ENCODE measurements around the gene LRRC18.

The LRRC18 gene

DNA sequence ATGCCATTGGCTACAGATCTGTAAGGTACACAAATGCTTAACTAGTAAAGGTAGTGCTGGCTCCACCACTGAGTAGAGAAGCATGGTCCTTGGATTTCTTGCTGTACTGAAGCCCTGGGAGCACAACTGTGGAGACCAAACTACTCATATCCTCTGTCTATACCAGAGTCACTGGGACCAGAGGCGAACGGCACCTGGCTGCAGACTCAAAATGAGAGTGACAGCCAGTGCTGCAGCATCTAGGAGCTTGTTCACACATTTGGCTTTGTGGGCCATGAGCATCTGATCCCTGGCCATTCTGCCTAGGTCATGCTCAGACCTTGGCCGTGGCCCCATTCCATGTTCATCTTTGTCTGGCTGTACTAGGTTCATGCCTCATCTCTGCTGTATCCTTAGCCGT is 31.9 kb downstream of the LRRC18 start:
- no peak for DNase-seq (ENCODE audit: low read depth, low spot score)

DNA sequence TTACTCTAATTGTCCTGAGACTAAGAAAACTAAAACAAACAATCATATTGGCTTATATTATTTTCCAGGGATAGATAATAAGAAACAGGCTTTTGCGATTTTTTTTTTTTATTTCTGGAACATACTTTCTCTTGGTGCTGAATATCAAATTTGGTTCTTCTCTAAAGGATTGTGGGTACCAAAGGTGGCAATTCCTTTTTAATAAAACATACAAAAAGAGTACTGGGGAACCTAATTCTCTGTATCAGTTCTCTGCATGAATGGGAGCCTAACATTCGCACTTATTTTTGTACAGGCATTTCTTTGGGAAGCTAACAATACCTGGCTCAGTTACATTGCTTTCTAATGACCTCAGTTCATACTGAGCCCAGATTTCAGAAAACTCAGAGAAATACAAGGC is 32.8 kb downstream of the LRRC18 start:
- no peak for DNase-seq (ENCODE audit: low read depth, low spot score)

DNA sequence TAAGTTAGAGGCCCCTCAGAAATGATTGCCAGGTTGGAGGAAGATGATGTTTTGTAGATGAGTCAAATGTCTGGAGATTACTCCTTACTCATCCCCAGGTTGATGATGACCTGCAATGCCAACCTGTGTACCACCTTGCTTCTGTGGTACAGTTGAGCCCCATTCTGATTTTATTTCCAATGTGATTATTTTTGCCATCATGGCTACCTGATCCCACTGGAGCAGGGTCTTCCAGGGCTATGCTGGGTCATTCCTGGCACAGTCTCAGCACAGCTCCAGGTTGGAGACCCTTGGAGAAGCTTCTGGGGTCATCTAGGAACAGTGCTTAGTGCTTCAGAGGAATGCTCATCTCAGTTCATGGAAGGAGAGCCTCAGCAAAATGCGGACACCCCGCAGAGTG is 34.3 kb downstream of the LRRC18 start:
- DNase-seq (ENCODE audit: low read depth, low spot score): no peak

DNA sequence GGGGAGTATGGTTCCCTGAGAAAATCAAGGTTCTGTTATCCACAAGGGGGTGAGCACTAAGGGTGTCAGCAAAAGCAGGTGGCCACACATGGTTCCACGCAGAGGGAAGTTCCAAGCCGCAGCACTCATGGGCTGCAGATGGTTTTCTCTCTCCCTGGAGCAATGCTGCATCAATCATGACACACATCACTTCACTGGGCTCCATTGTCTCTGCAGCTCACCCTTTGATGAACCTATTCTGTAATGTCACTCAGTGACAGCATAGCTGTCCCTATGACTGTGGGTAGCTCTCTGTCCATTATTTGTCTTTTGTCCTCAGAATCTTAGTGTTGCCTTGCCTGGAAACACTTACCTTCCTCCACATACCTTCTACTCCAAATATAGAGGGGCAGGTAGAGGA is 34.8 kb downstream of the LRRC18 start:
- no peak for DNase-seq (ENCODE audit: low read depth, low spot score)

DNA sequence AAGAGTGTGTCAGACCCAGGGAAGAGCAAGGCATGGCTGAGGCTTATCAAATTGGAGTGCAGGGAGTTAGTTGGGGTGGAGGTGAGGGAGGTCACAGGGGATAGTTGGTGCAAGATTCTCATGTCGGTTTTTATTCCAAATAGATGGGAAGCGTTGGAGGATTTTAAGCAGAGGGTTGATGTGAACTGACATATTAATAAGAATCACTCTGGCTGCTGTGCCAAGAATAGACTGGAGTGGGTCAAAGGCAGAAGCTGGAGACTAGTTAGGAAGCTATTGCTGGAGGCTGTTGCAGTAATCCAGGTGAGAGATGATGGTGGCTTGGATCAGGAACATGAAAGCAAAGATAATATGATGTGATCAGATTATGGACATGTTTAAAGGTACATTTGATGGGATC is 36.5 kb downstream of the LRRC18 start:
- DNase-seq (ENCODE audit: low read depth, low spot score): no peak

DNA sequence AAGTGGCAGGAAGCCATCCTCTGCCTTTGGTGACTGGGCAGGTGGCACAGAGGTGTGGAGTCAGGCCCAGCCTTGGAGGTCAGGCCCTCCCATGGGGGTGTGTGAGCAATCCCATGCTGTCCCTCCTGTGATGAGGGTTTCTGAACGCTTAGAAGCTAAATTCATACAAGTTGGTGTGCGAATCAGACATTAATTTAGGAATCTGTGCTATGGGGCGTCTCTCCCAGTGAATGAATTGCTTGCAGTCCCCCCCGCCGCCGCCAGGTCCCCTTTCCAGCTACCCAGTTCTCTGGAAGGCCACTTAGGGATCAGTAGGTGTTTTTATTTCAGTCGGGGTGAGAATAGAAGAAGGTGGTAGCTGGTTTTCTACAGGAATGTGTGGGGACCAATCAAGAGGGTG is 37.5 kb downstream of the LRRC18 start:
- no peak for DNase-seq (ENCODE audit: low read depth, low spot score)

DNA sequence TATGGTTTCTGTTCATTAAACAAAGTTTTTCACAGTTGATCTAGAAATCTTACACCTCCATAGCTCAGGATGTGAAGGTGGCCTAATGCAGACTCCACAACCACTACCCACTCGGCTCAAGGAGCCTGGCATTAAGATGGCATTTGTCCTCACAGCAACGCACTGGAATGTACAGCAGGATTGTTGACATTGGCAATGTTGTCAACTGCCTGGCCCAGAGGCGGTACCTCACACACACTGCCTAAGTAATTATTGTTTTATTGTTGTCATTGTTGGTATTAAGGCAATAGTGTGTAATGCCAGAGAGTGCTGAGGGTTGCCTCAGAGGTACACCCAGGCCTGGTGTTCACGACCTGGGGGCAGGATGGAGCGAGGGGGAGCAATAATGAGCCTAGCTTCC is 38.3 kb downstream of the LRRC18 start:
- no peak for DNase-seq (ENCODE audit: low read depth, low spot score)

DNA sequence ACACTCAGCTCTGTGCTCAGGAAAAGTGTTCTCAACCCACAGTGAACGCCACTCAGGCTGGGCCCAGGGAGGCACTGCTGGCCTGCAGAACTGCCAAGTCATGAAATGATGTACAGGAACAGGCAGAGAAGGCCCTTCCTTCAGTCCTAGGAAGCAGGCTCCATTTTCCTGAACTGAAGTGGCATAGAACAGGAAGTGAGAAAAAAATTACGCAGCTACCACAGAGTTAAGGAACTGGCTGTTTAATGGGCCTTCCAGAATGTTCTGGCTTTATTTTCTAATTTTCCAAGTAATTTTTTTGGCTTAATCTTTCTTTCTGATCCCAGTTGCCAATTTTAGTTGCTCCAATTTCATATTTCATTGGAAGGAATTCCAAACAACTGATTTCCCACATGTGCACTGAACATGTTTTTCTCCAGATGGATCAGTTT is 39.3 kb downstream of the LRRC18 start:
- no peak for DNase-seq (ENCODE audit: low read depth, low spot score)

DNA sequence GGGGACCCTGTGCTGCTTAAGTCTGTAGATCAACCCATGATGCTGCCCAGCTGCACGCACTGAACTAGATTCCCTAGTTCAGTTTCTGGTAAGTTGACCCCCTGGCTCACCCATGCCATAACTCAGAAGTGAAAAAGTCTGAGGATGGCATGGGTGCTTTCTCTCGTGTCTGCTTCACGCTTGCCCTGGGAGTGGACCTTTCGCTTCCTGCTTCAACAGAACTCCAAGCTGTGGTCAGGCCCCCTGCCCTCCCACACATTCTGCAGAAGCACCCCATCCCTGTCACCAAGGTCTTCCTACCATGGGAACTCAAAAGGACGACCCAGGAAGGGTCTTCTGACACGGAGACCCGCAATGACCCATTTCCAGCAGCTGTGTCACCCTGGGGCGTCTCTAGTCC is 39.9 kb downstream of the LRRC18 start:
- DNase-seq (ENCODE audit: low read depth, low spot score): no peak

DNA sequence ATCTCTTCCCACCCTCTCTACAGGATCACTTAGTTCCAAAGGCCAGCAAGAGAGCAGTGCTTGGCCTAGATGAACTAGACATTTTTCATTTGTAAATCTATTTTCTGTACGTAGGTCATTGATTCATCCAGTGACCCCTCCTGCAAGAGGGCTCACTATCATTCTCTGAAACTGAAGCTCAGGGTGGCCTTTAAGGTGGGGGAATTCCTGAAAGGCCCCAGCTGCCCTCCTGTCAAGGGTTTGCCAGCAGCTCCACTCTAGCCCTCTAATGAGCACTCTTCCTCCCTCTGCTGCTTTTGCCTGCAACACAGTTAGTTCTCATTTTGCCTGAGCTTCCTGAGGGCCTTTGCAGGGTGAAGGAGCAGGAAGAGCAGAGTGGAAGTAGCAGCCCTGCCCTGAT is 41.2 kb downstream of the LRRC18 start:
- DNase-seq (ENCODE audit: low read depth, low spot score): no peak

DNA sequence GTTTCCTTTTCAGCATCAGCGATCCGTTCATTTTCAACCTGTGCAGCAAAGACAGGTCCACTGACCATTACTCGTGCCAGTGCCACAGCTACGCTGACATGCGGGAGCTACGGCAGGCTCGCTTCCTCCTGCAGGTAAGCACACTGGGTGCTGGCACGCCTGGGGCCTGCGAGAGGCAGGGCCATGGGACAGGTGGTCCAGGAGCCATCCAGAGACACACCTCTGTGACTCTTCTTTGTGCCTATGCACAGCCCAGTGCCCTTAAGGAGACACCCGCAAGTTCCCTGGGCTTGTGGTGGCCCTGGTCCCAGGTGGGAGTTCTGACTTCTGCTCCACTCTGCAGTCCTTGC is 42.2 kb downstream of the LRRC18 start:
- no peak for DNase-seq (ENCODE audit: low read depth, low spot score)

DNA sequence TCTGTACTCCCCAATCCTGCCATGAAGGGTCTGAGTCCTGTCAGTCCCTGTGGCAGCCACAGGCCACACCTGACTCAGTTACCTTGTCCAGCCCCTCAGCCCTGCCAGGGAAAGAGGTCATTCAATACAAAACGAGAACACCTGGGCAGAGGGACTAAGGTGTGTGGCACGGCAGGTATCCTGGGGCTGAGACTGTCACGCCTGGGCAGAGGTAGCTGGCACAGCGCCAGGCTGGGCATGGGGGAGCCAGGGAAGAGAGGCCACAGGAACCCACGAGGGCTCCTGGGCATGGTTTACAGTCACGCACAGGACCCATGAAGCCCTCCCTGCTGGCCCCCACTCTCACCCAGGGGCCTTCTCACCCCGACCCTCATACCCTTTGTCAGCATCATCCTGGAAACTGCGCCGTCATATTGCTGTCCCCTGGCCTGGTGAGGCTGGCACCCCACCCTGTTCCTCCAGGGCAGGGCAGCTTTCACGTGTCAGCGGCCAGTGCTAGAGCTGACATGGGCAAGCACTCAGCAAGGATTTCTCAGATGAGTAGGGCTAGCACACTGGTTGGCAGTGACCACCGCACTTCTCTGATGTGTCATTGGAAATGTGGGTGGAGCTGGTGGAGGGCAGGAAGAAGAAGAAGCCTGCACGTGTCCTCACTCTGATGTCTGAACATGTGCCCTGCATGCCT is 42.7 kb downstream of the LRRC18 start:
- DNase-seq (ENCODE audit: low read depth, low spot score): no peak

DNA sequence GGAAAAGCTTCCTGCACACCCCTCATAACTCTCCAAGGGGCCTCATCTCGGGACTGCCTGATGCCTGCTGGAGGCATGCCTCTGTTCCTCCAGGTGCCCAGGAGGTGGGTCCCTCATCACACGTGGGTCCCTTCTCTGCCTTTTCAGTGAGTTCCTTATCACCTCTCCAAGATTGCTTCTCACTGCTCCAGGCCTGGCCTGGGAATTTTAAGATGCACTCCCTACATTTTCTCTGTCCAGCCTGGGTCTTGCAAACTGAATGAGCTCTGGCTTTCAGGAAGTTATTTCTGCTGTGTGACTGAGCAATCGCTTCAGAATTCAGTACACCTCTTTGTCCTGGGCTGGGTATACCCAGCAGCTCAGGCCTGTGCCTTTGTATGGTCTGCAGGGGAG is 43.8 kb downstream of the LRRC18 start:
- no peak for DNase-seq (ENCODE audit: low read depth, low spot score)

DNA sequence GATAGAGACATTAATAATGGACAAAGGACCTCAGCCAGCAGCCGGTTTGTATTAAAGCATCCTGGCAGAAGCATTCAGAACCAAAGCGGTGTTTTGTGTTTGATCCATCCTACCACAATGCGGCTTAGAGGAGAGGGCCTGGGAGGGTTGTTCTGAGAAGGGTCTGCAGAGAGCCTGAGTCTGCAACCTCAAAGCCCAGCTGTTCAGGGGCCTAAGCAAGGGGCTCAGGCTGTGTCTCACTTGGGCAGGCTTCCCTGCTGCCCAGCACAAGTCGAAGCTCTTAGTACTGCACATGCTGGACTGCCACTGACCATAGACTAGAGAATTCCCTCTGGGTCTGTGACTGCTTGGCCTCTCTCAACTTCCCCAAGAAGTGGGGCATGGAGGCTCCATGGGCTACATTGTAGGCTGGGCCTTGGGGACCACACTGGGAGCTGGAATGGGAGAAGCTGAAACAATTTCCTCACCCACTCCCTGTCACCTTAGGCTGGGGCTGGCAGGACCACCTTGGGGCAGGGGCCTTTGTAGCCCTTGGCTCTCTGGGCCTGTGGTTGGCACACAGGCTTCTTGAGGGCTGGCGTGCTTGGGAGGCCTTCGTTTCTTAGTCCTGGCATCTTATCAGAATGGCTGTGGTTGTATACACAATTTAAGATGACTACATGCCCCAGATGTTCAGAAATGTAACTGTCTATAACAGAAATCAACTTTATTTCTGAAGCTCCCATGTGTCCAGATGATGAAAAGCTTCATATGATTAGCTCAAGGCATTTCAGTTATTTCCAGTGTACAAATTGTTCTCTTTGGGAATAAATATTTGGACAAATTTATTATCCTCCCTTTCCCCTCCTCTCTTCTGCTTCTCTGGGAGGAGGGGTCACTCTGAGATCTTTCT is 44.5 kb downstream of the LRRC18 start:
- no peak for DNase-seq (ENCODE audit: low read depth, low spot score)

DNA sequence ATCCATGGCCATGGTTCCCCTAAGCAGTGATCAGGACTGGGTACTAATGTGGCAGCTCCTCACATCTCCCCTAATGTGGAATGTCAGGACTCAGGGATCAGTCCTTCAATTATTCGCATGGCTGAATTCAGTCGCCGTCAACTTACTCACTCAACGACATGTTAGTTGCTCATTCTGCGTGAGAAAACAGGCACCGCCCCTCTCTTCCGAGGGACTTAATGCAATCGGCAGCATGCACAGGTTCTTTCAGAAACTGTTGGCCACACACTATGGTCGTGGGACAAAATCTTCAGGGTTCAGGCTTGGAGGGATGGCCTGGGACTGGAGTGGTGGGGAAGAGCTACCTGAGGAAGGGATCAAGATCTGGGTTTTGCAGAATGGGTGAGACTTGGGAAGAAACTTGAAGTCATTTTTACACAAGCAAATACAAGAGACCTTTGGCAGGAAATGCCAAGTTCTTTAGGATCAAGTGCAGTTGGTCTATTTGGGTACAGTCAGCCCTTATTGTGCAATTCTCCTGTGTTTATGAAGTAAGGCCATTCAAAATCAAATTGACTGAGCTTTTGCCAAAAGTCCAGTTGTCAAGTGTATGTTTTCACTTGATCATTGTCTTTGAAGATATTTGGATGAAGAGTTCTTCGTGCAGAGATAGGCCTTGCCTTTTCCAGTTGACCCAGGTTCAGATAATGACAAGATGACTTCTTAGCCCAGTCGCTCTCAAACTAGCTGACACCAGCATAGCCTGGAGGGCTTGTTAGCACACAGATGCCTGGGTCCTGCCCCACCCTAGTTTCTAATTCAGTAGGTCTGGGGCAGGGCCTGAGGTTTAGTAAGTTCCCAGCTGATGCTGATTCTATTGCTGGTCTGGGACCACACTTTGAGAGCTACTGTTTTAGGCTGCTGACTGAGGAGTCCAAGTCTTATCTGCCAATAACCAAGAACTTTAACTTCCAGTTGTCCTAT is 48.5 kb downstream of the LRRC18 start:
- DNase-seq (ENCODE audit: low read depth, low spot score): no peak

DNA sequence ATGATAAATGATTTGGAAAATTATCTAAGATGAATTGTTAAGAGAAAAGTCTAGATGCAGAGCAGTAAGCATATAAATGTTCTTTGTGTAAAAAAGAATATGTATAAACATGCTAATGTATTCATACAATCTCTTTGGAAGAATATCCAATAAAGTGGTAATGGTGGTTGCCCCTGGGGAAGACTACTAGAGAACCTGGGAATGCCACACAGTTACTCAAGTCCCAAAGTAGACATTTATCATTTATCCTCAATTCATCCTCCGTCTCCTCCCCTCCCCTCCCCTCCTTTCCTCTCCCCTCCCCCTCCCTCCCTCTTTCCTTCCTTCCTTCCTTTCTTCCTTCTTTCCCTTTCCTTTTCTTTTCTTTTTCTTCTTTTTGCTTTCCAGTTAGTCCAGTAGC is 51.7 kb downstream of the LRRC18 start:
- DNase-seq (ENCODE audit: low read depth, low spot score): no peak

DNA sequence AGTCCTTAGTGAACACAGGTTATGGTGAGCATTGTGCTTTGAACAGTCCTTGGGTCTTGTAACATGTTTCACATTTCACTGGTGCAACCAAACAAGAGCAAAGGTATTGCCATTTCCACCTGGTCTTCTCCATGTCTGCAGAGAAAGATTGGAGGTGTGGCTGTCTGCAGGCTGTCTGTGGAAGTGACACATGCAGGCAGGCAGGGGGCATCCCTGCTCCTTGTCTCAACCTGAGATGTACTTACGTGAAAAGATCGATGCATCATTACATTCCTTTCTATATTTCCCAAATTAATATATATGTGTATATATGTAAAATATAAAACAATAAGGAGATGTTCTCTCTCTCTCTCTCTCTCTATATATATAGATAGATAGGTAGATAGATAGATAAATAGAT is 54.3 kb downstream of the LRRC18 start:
- DNase-seq (ENCODE audit: low read depth, low spot score): no peak

DNA sequence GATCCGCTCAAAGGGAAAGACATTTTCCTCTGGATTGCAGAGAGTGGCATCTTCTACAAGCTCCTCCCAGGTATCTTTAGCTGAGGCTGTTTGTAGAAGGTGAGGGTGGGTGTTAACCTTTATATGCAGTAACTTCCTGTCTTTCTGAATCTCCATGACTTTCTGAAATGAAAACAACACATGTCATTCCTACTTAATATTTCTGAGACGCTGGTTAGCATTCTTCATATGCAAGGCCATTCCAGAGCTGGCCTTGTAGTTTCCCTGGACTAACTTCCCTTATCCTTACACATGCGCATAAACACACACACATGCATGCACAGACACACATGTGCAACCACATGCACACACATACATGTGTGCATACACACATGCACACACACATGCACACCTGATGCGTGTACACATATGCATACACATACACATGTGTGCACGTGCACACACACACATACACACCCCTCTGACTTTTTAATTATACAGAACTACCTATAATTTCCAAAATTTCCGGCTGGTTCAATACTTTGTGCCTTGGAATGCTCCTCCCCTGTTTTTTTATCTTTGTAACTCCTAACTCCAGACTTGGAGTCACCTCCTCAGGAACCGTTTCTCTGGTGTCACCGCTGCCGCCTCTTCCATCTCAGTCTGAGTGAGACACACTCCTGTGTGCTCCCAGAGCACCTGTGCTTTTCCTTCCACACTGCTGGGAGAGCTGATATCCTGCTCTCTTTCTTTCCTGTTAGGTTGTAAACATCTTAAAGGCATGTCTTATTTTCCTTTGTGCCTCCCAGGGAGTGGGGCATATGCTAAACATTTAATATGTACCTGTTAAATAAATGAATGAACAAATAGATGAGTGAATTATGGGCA is 55.2 kb downstream of the LRRC18 start:
- DNase-seq (ENCODE audit: low read depth, low spot score): no peak

DNA sequence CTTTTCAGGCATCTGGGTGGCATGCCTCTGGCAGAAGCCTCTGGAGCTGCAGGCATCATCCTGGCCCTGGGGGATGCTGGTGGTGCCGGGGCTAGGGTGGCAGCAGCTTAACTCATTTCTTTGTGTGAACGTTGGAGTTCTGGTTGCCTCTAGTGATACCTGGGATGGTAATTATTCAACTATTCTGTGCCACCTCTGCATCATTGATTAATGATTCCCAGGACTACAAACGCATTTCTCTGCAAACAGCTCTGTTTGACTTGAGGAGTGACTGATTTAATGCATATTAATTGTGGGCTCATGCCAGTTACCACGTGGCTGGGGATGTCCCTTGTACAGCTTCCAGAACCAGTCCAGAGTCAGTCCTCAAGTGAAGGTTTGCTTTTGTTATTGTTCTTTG is 55.9 kb downstream of the LRRC18 start:
- DNase-seq (ENCODE audit: low read depth, low spot score): no peak

DNA sequence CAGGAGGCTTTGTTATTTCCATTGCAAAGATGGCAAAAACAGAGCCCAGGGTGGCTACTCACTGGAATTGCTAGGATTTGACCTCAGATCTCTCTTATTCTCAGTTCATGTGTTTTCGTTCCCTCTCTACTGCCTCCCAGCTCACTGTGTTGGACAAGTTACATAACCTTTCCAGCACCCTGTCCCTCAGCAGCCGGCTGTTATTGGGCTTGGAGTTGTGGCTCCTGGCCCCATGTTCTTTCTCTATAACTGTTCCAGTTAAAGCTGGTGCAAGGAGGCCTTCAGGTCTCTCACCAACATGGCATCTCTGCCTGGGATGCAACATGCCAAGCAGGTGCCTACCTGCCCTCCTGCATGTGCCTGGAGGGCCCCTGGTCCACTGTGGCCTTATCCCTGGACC is 56.8 kb downstream of the LRRC18 start:
- no peak for DNase-seq (ENCODE audit: low read depth, low spot score)

DNA sequence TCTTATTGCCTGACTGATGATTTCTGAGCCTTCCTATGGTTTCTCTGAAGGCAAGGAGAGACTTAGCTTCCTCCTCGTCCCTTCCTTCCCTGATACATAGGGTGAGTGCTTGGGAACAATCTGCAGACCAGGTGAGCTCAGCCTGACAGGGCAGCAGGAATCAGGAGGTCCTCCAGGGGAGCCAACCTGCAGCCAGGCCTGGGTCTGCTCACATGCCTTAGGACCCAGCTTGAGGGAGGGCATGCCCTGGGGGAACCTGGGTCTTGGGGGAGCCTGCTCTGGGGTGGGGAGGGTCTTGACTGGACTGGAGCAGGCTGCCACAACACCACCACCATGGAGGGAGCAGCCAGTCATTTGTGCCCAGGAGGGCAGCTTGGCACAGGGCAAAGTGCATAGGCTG is 57.7 kb downstream of the LRRC18 start:
- DNase-seq (ENCODE audit: low read depth, low spot score): no peak

Measured in brain pericyte (primary cell).